ENCODE data around the gene LLGL2.
A peak's percentile ranks its signal among the peaks of the same experiment; 100 is the strongest.

Gene LLGL2

GRCh38 chr17:75501378-75502071, 24.0 kb upstream of the LLGL2 start:
- H3K4me1 Mint-ChIP-seq: peaks cover 3% of the 10 kb centered on the region
- H3K9me3 Mint-ChIP-seq: no peaks in the 10 kb centered on the region
- H3K27ac Mint-ChIP-seq: no peak overlapping the region
- no peaks in the 10 kb centered on the region for H3K36me3 Mint-ChIP-seq
- H3K4me3 Mint-ChIP-seq: no peak overlapping the region
- H3K27me3 Mint-ChIP-seq: no peaks in the 10 kb centered on the region

DNA sequence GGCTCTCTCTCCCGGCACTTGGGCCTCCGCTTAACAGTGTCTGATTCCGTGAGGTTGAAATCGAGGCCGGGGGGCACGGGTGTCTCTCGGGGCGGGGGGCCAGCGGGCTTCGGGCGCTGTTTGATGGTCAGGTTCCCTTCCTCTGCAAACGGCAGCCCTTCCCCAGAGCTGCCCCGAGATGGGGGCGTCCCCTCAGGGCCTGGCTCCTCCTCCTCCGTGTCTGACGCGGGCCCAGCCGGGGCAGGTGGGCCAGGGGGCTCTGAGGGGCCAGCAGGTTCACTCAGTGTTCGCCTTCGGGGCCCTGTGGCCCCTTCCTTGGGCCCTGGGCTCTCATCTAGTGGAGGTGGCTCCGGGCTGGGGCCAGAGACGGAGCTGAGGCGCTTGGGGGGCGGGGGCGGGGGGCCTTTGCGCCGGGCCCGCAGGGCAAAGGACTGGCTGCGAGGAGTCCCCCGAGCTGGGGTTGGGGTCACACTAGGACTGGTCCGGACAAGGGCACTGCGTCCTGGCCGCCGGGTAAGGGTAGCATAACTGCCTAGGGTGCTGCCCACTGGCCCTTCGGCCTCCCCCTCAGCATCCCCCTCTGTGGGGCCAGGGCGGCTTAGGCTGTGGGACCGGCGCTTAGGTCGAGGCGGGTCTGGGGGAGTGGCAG, 23.3 kb upstream of the LLGL2 start:
- Mint-ChIP-seq H3K27me3 (no peaks in the 10 kb centered on the region), H3K27ac (no peak overlapping the region), H3K9me3 (no peaks in the 10 kb centered on the region), H3K36me3 (no peaks in the 10 kb centered on the region), H3K4me3 (no peak overlapping the region), H3K4me1 (peaks cover 3% of the 10 kb centered on the region)

- Mint-ChIP-seq H3K36me3 (no peaks in the 10 kb centered on the region), H3K4me3 (no peak overlapping the region), H3K9me3 (no peaks in the 10 kb centered on the region), H3K27me3 (no peaks in the 10 kb centered on the region), H3K4me1 (no peaks in the 10 kb centered on the region), H3K27ac (no peak overlapping the region)
Observed at GRCh38 chr17:75502721-75503329, 22.7 kb upstream of the LLGL2 start.

DNA sequence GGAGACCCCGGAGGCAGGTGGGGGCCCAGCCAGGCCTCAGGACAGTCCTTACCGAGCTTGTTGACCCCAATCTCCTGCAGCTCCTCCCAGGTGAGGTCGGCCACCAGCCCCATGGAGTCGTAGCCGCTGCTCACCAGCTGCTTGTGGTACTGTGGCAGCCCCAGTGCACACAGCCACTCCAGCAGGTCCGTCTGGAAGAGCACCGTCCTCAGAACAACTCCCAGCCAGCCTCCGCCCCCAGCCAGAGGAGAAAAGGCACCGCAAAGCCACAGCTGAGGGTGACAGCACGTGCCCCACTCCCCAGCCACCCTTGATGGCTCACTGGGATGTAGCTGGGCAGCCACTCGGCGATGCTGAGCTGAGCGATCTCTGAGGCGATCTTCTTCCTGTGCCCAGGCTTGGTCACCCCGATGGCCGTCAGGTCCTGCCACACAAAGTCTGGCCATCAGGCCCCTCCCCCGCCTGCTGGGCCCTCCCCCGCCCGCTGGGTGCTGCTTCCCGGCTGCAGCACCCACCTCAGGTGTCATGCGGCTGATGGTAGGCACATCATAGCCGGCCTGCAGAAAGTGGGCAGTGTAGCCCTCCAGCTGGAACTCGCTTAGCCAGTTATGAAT, 22.1 kb upstream of the LLGL2 start:
- Mint-ChIP-seq H3K27ac (no peak overlapping the region), H3K36me3 (no peaks in the 10 kb centered on the region), H3K27me3 (no peaks in the 10 kb centered on the region), H3K4me3 (no peak overlapping the region), H3K4me1 (no peaks in the 10 kb centered on the region), H3K9me3 (no peaks in the 10 kb centered on the region)

DNA sequence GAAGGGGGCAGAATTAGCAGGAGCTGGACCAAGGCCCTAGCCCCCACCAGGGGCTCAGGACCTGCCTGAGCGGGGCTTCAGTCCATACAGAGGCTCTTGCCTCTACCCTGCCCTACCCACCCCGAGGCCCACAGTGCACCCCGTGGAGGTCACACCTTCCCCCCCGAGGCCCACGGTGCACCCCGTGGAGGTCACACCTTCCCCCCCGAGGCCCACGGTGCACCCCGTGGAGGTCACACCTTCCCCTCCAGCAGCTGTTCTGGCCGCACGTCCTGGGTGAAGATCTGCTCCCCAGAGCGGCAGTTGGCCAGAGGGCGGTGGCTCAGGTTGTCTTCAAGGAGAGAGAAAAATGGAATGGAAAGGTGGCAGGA, 21.5 kb upstream of the LLGL2 start:
- no peak overlapping the region for H3K27ac Mint-ChIP-seq
- H3K36me3 Mint-ChIP-seq: no peaks in the 10 kb centered on the region
- no peaks in the 10 kb centered on the region for H3K27me3 Mint-ChIP-seq
- H3K4me1 Mint-ChIP-seq: no peaks in the 10 kb centered on the region
- no peaks in the 10 kb centered on the region for H3K9me3 Mint-ChIP-seq
- no peak overlapping the region for H3K4me3 Mint-ChIP-seq

DNA sequence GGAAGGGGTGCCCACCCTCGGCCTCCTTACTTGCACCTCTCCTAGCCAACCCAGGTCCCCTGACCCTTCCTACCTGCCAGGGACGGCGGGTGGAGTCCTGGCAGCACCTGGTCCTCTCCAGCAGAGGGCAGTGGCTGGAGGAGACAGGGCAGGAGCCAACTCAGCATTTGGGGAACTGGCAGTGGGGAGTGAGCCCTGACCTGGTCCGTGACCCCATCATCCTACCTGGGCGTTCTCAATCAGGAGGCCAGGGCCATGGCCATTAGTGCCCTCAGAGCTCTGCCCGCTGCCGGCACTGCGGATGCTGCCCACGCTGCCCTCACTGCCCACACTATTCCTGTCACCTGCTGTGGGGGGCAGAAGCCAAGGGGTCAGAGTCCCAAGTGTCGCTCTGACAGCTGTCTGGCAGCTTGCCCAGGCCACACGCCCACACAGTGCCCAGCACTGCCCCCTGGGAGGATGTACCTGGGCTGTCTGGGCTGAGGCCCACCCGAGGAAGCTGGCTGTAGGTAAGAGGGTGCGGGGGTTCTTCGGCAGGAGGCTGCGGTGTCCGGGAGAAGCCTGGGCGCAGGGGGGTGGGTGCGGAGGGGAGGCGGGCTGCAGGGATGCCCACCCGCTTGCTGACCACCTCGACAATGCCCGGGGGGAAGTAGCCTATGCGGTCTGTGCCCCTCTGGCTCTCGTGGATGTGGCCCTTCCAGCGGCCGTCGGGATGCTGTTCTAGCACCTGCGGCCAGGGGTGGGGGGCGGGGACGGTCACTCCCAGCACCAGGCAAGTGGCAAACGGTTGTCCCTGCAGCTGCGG, 20.9 kb upstream of the LLGL2 start:
- no peaks in the 10 kb centered on the region for H3K36me3 Mint-ChIP-seq
- no peaks in the 10 kb centered on the region for H3K4me1 Mint-ChIP-seq
- no peaks in the 10 kb centered on the region for H3K9me3 Mint-ChIP-seq
- H3K4me3 Mint-ChIP-seq: no peak overlapping the region
- H3K27ac Mint-ChIP-seq: no peak overlapping the region
- H3K27me3 Mint-ChIP-seq: no peaks in the 10 kb centered on the region

- Mint-ChIP-seq H3K4me1 (no peaks in the 10 kb centered on the region), H3K27me3 (no peaks in the 10 kb centered on the region), H3K9me3 (no peaks in the 10 kb centered on the region), H3K4me3 (no peak overlapping the region), H3K27ac (no peak overlapping the region), H3K36me3 (no peaks in the 10 kb centered on the region)
Observed at GRCh38 chr17:75505152-75505409, 20.4 kb upstream of the LLGL2 start.

- Mint-ChIP-seq H3K4me1 (no peaks in the 10 kb centered on the region), H3K4me3 (no peak overlapping the region)
Observed at GRCh38 chr17:75505640-75506039, 19.9 kb upstream of the LLGL2 start.

DNA sequence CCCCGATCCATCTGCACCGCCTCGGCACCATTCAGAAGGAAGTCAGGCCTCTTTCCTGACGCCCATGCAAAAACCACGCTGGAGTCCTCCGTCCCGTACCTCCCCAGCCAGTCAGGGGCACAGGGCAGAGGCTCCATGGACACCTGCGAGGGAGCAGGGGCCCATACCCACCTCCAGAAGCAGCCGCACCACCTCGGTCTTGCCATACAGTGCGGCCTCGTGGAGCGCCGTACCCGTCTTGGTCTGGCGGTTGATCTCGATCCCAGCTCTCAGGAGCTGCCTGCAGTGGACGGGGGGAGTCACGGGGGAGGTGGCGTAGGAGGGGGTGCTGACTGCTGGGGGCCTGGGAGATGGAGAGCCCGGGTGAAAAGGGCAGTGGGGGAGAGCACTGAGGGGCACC, 19.4 kb upstream of the LLGL2 start:
- H3K4me1 Mint-ChIP-seq: no peaks in the 10 kb centered on the region
- H3K27ac Mint-ChIP-seq: no peak overlapping the region
- no peaks in the 10 kb centered on the region for H3K36me3 Mint-ChIP-seq
- H3K27me3 Mint-ChIP-seq: no peaks in the 10 kb centered on the region
- H3K4me3 Mint-ChIP-seq: no peak overlapping the region
- H3K9me3 Mint-ChIP-seq: no peaks in the 10 kb centered on the region

More at GRCh38 chr17:75505640-75506039, 19.9 kb upstream of the LLGL2 start:
- H3K9me3 Mint-ChIP-seq: no peaks in the 10 kb centered on the region
- H3K36me3 Mint-ChIP-seq: no peaks in the 10 kb centered on the region
- no peaks in the 10 kb centered on the region for H3K27me3 Mint-ChIP-seq
- no peak overlapping the region for H3K27ac Mint-ChIP-seq

- H3K9me3 Mint-ChIP-seq: no peaks in the 10 kb centered on the region
- no peaks in the 10 kb centered on the region for H3K27me3 Mint-ChIP-seq
- no peak overlapping the region for H3K4me3 Mint-ChIP-seq
- no peak overlapping the region for H3K27ac Mint-ChIP-seq
- no peaks in the 10 kb centered on the region for H3K4me1 Mint-ChIP-seq
- no peaks in the 10 kb centered on the region for H3K36me3 Mint-ChIP-seq
Observed at GRCh38 chr17:75506888-75507287, 18.6 kb upstream of the LLGL2 start.

DNA sequence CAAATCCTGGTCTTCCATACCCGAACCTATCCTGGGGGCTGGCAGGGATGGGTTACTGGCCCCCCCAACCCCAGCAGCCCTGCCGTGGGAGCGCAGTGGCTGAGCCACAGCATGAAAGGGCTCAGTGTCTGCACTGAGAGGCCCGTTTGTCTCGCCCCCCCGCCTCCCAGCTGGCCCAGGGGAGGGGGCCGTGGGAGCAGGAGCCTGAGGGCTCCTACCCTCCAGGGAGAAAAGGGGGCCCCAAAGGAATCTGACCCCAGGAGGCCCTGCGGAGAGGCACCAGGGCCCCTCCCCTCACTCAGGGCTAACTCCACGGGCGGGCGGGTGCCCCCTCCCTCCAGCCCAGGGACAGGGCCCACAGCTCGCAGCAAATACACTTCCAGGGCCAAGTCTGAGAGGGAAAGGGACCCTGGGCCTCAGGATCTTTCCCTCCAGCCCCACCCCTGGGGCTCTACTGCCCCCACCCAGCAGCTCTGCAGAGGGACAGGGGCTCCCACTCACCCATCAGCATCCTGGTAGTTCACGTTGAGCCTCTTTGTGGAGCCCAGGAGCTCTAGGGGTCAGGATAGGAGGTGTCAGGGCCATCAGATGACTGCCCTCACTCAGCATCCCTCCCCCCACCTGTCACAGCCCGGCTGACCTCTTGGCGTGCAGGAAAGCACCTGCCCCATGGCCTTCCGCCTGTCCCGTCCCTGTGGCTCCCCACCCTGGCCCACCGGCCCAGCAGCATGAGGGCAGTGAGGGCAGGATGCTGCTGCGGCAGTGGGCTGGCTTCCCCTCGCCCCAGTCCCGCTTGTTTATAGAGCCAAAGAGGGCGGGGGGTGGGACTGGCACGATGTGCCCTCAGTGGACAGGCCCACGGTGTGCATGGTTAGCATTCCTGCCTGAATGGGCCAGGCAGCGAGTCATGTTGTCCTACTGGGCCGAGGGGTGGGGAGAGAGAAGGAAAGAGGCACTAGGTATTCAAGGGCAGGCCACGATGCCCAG, 17.5 kb upstream of the LLGL2 start:
- H3K36me3 Mint-ChIP-seq: no peaks in the 10 kb centered on the region
- no peaks in the 10 kb centered on the region for H3K9me3 Mint-ChIP-seq
- no peaks in the 10 kb centered on the region for H3K4me1 Mint-ChIP-seq
- no peak overlapping the region for H3K27ac Mint-ChIP-seq
- H3K4me3 Mint-ChIP-seq: no peak overlapping the region
- H3K27me3 Mint-ChIP-seq: no peaks in the 10 kb centered on the region

DNA sequence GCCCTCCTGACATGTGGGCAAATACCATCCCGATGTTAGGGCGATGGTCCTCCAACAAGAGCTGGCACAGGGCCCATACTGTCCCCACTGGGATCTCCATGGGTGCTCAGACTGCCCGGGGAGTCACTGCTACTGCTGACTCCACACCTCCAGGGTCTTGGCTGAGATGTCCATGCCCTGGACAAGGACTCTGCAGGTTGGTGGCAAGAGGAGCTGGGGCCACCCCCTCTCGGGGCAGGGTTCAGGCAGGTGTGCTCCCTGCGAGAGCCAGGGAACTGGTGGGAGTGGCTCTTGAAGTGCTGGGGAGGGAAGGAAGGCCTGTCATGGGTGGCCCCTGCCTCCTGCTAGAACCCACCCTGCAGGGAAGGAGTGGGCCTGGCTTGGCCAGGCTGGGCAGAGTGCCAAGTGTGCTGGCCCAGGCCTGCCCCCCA, 16.6 kb upstream of the LLGL2 start:
- Mint-ChIP-seq H3K4me3 (no peak overlapping the region), H3K36me3 (no peaks in the 10 kb centered on the region), H3K27me3 (no peaks in the 10 kb centered on the region), H3K27ac (no peak overlapping the region), H3K4me1 (no peaks in the 10 kb centered on the region), H3K9me3 (no peaks in the 10 kb centered on the region)

- no peak overlapping the region for H3K4me3 Mint-ChIP-seq
- H3K27me3 Mint-ChIP-seq: no peaks in the 10 kb centered on the region
- H3K27ac Mint-ChIP-seq: peak overlapping the region; percentile 12
- no peaks in the 10 kb centered on the region for H3K9me3 Mint-ChIP-seq
- H3K36me3 Mint-ChIP-seq: no peaks in the 10 kb centered on the region
- H3K4me1 Mint-ChIP-seq: no peaks in the 10 kb centered on the region
Observed at GRCh38 chr17:75509528-75510258, 15.8 kb upstream of the LLGL2 start.

GRCh38 chr17:75511270-75511609, 14.3 kb upstream of the LLGL2 start:
- no peak overlapping the region for H3K27ac Mint-ChIP-seq
- H3K27me3 Mint-ChIP-seq: no peaks in the 10 kb centered on the region
- H3K4me1 Mint-ChIP-seq: no peaks in the 10 kb centered on the region
- no peaks in the 10 kb centered on the region for H3K36me3 Mint-ChIP-seq
- H3K9me3 Mint-ChIP-seq: no peaks in the 10 kb centered on the region
- no peak overlapping the region for H3K4me3 Mint-ChIP-seq

Measured in activated naive CD4-positive, alpha-beta T cell treated with anti-CD3 and anti-CD28 coated beads, Interleukin-2, amount 50 U/mL, for 24 hours (primary cell).